SK-N-SH (cell line): ENCODE measurements around the gene VAMP5. TPM values are rescaled to one million over a fixed set of nuclear protein-coding genes. Genes with fewer than 3 reads are reported as not detected.

Experiments
- CTCF ChIA-PET: fragments of 300-600, 350-600 bp; formaldehyde crosslinking; extraction: SDS; loops from one replicate; lab custom pipeline; 2021; lab: Yijun Ruan, JAX
- POLR2A ChIA-PET: fragments of 350-600 bp; sonication (Branson Sonifier 250); formaldehyde crosslinking; extraction: SDS; loops from one replicate; lab custom pipeline; 2020; ENCODE audit warnings: antibody characterized with exemption, inconsistent platforms; lab: Yijun Ruan, JAX
- DNase-seq: peaks from one replicate; pipeline ENCODE4 v3.0.0; 2012
- H2AFZ ChIP-seq: fragments of 200-600 bp; sonication (generic); 2 replicates; pipeline ENCODE4 v1.8.1; 2016; ENCODE audit warnings: antibody characterized with exemption, mild to moderate bottlenecking, low read depth
- H3F3A ChIP-seq: fragments of 200-600 bp; sonication (generic); replicated peaks from 2 replicates; pipeline ENCODE3; 2016; ENCODE audit warnings: antibody characterized with exemption, mild to moderate bottlenecking; ENCODE audit not compliant: insufficient read depth
- H3K27ac ChIP-seq, 2 experiments: fragments of 200-500 bp in 1 of 2; fragments of 200-600 bp in 1 of 2; sonication (Bioruptor generic) in 1 of 2; sonication (generic), shearing (Covaris generic) in 1 of 2; 2 replicates each; pipeline versions ENCODE4 v1.5.1 to v1.6.1; 2014 to 2016; ENCODE audit warnings: low read depth in 2 of 2, inconsistent platforms in 1 of 2, low read length in 1 of 2, mild to moderate bottlenecking in 1 of 2, mixed read lengths in 1 of 2
- H3K27me3 ChIP-seq: fragments of 200-600 bp; sonication (generic), shearing (Covaris generic); 2 replicates; pipeline ENCODE4 v1.6.1; 2016; ENCODE audit warnings: mixed run types; ENCODE audit not compliant: insufficient read depth
- H3K36me3 ChIP-seq, 2 experiments: fragments of 200-500 bp in 1 of 2; fragments of 200-600 bp in 1 of 2; sonication (Bioruptor generic) in 1 of 2; sonication (generic) in 1 of 2; replicated peaks in 1 of 2; 2 replicates each; pipeline versions ENCODE3 to v1.5.1; 2014 to 2016; ENCODE audit warnings: low read length in 1 of 2, mild to moderate bottlenecking in 1 of 2; ENCODE audit not compliant: insufficient read depth in 2 of 2, control insufficient read depth in 1 of 2
- H3K4me1 ChIP-seq, 2 experiments: fragments of 200-500 bp in 1 of 2; fragments of 200-600 bp in 1 of 2; sonication (Bioruptor generic) in 1 of 2; sonication (generic), shearing (Covaris generic) in 1 of 2; 2 replicates each; pipeline versions ENCODE4 v1.5.1 to v1.6.1; 2014 to 2016; ENCODE audit warnings: low read depth in 1 of 2, low read length in 1 of 2, mixed run types in 1 of 2; ENCODE audit not compliant: insufficient read depth in 2 of 2, control insufficient read depth in 1 of 2
- H3K4me2 ChIP-seq: fragments of 200-600 bp; sonication (generic), shearing (Covaris generic); 2 replicates; pipeline ENCODE4 v1.6.1; 2017; ENCODE audit warnings: mixed run types
- H3K4me3 ChIP-seq, 2 experiments: fragments of 200-500 bp in 1 of 2; fragments of 200-600 bp in 1 of 2; sonication (Bioruptor generic) in 1 of 2; sonication (generic), shearing (Covaris generic) in 1 of 2; 2 replicates each; pipeline versions ENCODE4 v1.5.1 to v1.8.1; 2014 to 2016; ENCODE audit warnings: low read depth in 2 of 2, inconsistent platforms in 1 of 2, low read length in 1 of 2, mild to moderate bottlenecking in 1 of 2, mixed read lengths in 1 of 2, moderate library complexity in 1 of 2
- H3K79me2 ChIP-seq: fragments of 200-600 bp; sonication (generic); 2 replicates; pipeline ENCODE4 v1.8.1; 2017; ENCODE audit warnings: mild to moderate bottlenecking; ENCODE audit not compliant: insufficient read depth
- H3K9ac ChIP-seq: fragments of 200-600 bp; sonication (generic); 2 replicates; pipeline ENCODE4 v1.6.1; 2017; ENCODE audit warnings: mixed run types
- H3K9me2 ChIP-seq: fragments of 200-600 bp; sonication (generic); 2 replicates; pipeline ENCODE4 v1.6.1; 2017; ENCODE audit warnings: mixed run types
- H3K9me3 ChIP-seq: fragments of 200-600 bp; sonication (generic); 2 replicates; pipeline ENCODE4 v1.6.1; 2017; ENCODE audit warnings: mixed run types, mild to moderate bottlenecking, moderate library complexity
- H4K20me1 ChIP-seq: fragments of 200-600 bp; sonication (generic); 2 replicates; pipeline ENCODE4 v1.6.1; 2017; ENCODE audit warnings: mild to moderate bottlenecking, mixed run types; ENCODE audit not compliant: insufficient read depth
- FOSL2 ChIP-seq: IDR thresholded peaks from 2 replicates; pipeline ENCODE4 v1.4.0; 2012; ENCODE audit warnings: low read depth, mild to moderate bottlenecking, moderate library complexity, borderline replicate concordance
- FOXJ3 ChIP-seq: sonication (generic); formaldehyde crosslinking; IDR thresholded peaks from 2 replicates; pipeline ENCODE4 v1.5.1; 2020; ENCODE audit warnings: mild to moderate bottlenecking, missing genetic modification reagents
- FOXM1 ChIP-seq: IDR thresholded peaks from 2 replicates; pipeline ENCODE4 v1.4.0; 2012; ENCODE audit warnings: low read depth, mild to moderate bottlenecking
- GABPA ChIP-seq: IDR thresholded peaks from 2 replicates; pipeline ENCODE4 v1.4.0; 2012; ENCODE audit warnings: low read depth, mild to moderate bottlenecking
- GATA2 ChIP-seq: sonication (generic); formaldehyde crosslinking; IDR thresholded peaks from 2 replicates; pipeline ENCODE4 v1.5.0; 2020; ENCODE audit warnings: mild to moderate bottlenecking, missing genetic modification reagents
- JUND ChIP-seq: IDR thresholded peaks from 2 replicates; pipeline ENCODE4 v1.4.0; 2012
- MEF2A ChIP-seq: IDR thresholded peaks from 2 replicates; pipeline ENCODE4 v1.4.0; 2012; ENCODE audit warnings: low read depth, borderline replicate concordance
- MXI1 ChIP-seq: IDR thresholded peaks from 2 replicates; pipeline ENCODE4 v1.6.1; 2012; ENCODE audit warnings: mild to moderate bottlenecking, low read depth, low read length, improper control_type of control experiment
- NFIC ChIP-seq: IDR thresholded peaks from 2 replicates; pipeline ENCODE4 v1.4.0; 2012; ENCODE audit warnings: borderline replicate concordance
- PBX3 ChIP-seq: IDR thresholded peaks from 2 replicates; pipeline ENCODE4; 2012
- RCOR1 ChIP-seq: fragments of 150-350 bp; IDR thresholded peaks from 2 replicates; pipeline ENCODE4 v1.6.1; 2017; ENCODE audit warnings: antibody characterized with exemption, low read length
- RFX5 ChIP-seq: IDR thresholded peaks from 2 replicates; pipeline ENCODE4 v1.6.1; 2012; ENCODE audit warnings: mild to moderate bottlenecking, improper control_type of control experiment, low read length
- RXRA ChIP-seq: IDR thresholded peaks from 2 replicates; pipeline ENCODE4 v1.4.0; 2012; ENCODE audit warnings: low read depth, mild to moderate bottlenecking, borderline replicate concordance
- SMC3 ChIP-seq: IDR thresholded peaks from 2 replicates; pipeline ENCODE4 v1.6.1; 2012; ENCODE audit warnings: low read depth, low read length, improper control_type of control experiment
- TCF12 ChIP-seq: IDR thresholded peaks from 2 replicates; pipeline ENCODE4 v1.4.0; 2012
- USF1 ChIP-seq: IDR thresholded peaks from 2 replicates; pipeline ENCODE4 v1.4.0; 2012; ENCODE audit warnings: low read depth, borderline replicate concordance
- USF2 ChIP-seq: fragments of 150-350 bp; IDR thresholded peaks from 2 replicates; pipeline ENCODE4 v1.6.1; 2017; ENCODE audit warnings: antibody characterized with exemption, low read length, low read depth, borderline replicate concordance
- YY1 ChIP-seq: IDR thresholded peaks from 2 replicates; pipeline ENCODE4 v1.4.0; 2012; ENCODE audit warnings: low read depth, mild to moderate bottlenecking
- WGBS: methylation state at CpG from one replicate; pipeline ENCODE4 v1.1.6; 2017; ENCODE audit warnings: low lambda C conversion rate; 5-methylcytosine and 5-hydroxymethylcytosine counted together
- polyA plus RNA-seq, 3 experiments: library from polyadenylated mRNA; depleted of rRNA; stranded (reverse); fragments of >200 nt; gene quantifications; 2 replicates each; pipeline ENCODE4 v1.2.3, GENCODE V29; 2012

VAMP5 gene
- polyA plus RNA-seq, 1 of the 3 experiments (the other 2 are of a cell fraction), result 12.0 TPM

DNA sequence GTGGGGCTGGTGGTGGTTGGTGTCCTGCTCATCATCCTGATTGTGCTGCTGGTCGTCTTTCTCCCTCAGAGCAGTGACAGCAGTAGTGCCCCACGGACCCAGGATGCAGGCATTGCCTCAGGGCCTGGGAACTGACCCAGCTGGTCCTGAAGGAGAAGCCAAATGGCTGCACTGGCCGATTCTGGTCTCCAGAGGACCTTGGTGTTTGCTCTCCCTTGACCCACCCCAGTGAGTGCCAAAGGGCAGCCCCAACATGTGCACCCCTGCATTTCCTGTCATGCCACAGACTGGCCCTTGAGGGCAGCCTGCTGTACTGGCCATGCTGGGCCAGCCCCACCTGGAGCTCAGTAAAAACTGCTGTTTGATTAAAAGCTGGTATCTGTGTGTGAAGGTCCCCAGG, 8.8 kb downstream of the VAMP5 start:
- DNase-seq, result no peak
- Histone ChIP-seq H3K36me3 (peaks cover 0 to 9% of the 10 kb centered on the region in 2 experiments), H3K4me1 (peaks cover 0 to 17% of the 10 kb centered on the region in 2 experiments; a peak in 3 of 4 replicates), H3K9me3 (no peaks in the 10 kb centered on the region), H3K4me2 (no peak overlapping the region), H3K79me2 (peaks cover 22% of the 10 kb centered on the region), H3K27me3 (no peaks in the 10 kb centered on the region), H3K9me2 (no peaks in the 10 kb centered on the region), H2AFZ (no peak overlapping the region), H3F3A (no peaks in the 10 kb centered on the region), H4K20me1 (no peaks in the 10 kb centered on the region), H3K4me3 (no peak overlapping the region), H3K27ac (no peak overlapping the region), H3K9ac (no peak overlapping the region)
- no peak for TF ChIP-seq RFX5
- no peak for TF ChIP-seq FOSL2
- no peak for TF ChIP-seq USF1
- ChIA-PET POLR2A (no interaction called here), CTCF (no interaction called here)
- 30% methylated on average over 3 of the region's 3 CpGs for WGBS

DNA sequence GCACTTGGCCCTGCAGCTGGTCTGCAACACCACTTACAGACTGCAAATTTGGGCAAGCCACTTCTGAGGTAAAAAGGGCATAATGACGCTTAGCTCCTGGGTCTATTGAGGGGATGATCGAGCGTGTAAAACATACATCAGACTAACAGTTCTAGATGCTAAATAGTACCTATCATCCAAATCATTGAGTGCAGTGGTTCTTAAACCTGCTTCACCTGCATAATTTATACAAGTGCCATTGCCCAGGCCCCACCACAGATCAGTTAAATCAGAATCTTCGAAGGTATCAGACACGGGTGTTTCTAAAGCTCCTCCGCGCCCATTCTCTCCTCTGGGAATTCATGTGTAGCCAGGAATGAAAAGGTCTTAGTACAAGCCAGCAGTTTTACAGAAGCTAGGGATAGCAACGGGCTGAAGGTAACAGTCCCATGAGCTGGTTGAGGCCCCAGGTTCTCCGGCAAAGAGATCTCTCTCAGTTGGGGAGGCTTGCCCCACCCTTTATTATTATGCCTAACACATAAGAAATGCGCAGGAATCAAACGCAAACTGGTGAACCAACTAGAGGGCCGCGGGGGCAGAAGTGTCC, 10.6 kb downstream of the VAMP5 start:
- peaks cover 0 to 25% of the 10 kb centered on the region in 2 experiments for H3K36me3 ChIP-seq
- H3F3A ChIP-seq, result no peaks in the 10 kb centered on the region
- TF ChIP-seq FOXJ3 (CRISPR knock-in tag) (no peak), GABPA (no peak), JUND (no peak), NFIC (no peak)
- peak overlapping the region; percentile 94 for H3K9ac ChIP-seq
- H3K79me2 ChIP-seq, result peaks cover 22% of the 10 kb centered on the region
- CTCF ChIA-PET, result interaction anchor here (0.6 to 1.9 kb wide), 5 partner anchors 8 to 89 kb away, joined by 3 to 5 read pairs (median 4); partner anchors contain the start of genes MAT2A and TMEM150A
- POLR2A ChIA-PET, result interaction anchor here (0.8 to 1.6 kb wide), 8 partner anchors 8 to 174 kb away, joined by 3 to 7 read pairs (median 4); partner anchors contain the start of genes C2orf68 and MAT2A
- H3K4me3 ChIP-seq, result peak overlapping the region; percentile 86 to 99
- peak overlapping the region; percentile 85 for H3K4me2 ChIP-seq
- no peaks in the 10 kb centered on the region for H3K9me2 ChIP-seq
- peak overlapping the region; percentile 79 to 91 for H3K27ac ChIP-seq
- DNase-seq, result no peak
- peak overlapping the region; percentile 76 for H2AFZ ChIP-seq
- no peaks in the 10 kb centered on the region for H4K20me1 ChIP-seq
- H3K27me3 ChIP-seq, result no peaks in the 10 kb centered on the region
- no peaks in the 10 kb centered on the region for H3K9me3 ChIP-seq
- H3K4me1 ChIP-seq, result peaks cover 0 to 17% of the 10 kb centered on the region in 2 experiments; a peak in 2 of 4 replicates
- 21% methylated on average over 13 of the region's 13 CpGs for WGBS

DNA sequence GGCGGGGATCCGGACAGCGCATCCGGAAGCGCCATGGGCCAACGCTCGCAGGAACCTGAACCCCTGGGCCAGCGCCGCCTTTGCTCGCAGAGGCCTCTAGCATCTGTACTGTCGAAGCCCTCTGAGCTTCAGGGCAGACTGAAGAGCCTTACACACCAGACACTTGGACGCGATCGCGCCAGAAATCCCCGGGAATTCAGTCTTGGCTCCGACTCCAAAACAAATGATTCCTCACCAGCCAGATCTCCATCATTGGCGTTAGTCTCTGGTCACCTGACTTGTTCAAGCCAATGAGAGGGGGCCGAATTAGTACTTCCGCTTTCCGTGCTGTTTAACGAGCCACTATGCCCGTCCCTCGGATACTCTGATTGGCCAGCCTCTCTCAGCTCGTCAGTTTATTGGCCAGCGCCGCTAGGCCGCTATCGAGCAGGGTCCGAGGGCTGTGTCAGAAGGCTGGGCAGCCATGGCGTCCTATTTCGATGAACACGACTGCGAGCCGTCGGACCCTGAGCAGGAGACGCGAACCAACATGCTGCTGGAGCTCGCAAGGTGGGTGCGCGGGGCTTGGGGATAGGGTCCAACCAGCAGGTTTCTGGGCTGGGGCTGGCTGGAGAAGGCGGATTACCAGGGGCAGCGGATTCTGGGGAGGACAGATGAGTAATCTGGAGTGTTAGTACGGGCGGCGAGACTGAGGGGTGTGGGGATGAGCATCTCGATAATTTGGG, 11.2 kb downstream of the VAMP5 start, which contains the start of gene RNF181:
Gene RNF181, plus strand, starts transcription at position 445 of the 725 bp plus-strand sequence. Its CDS starts 19 bp downstream, at position 464.
- Histone ChIP-seq H3K27me3 (no peaks in the 10 kb centered on the region), H3K9me2 (no peaks in the 10 kb centered on the region), H2AFZ (peak within 1 kb of the TSS; percentile 76), H3F3A (no peaks in the 10 kb centered on the region), H3K79me2 (peaks cover 22% of the 10 kb centered on the region), H3K9me3 (no peaks in the 10 kb centered on the region), H3K27ac (peak within 1 kb of the TSS; percentile 79 to 91), H3K4me2 (peak within 1 kb of the TSS; percentile 95), H3K36me3 (peaks cover 0 to 27% of the 10 kb centered on the region in 2 experiments), H3K9ac (peak within 1 kb of the TSS; percentile 94), H3K4me3 (peak within 1 kb of the TSS; percentile 86 to 99), H4K20me1 (no peaks in the 10 kb centered on the region), H3K4me1 (peaks cover 0 to 17% of the 10 kb centered on the region in 2 experiments; a peak in 2 of 4 replicates)
- POLR2A ChIA-PET, result interaction anchor here (0.8 to 1.6 kb wide), 8 partner anchors 8 to 175 kb away, joined by 3 to 7 read pairs (median 4); partner anchors contain the start of genes C2orf68 and MAT2A
- CTCF ChIA-PET, result interaction anchor here (0.6 to 1.9 kb wide), 3 partner anchors 7 to 89 kb away, joined by 3 to 5 read pairs (median 5); partner anchors contain the start of gene TMEM150A
- under 1% methylated on average over 43 of the region's 47 CpGs for WGBS
- peak; percentile 95 for DNase-seq
- TF ChIP-seq USF2 (peak; percentile 64), RCOR1 (no peak), MEF2A (no peak), YY1 (peak; percentile 89), JUND (no peak), FOSL2 (no peak; the same call in 1 of the 2 replicates), TCF12 (no peak), RXRA (no peak), FOXM1 (no peak), GATA2 (CRISPR knock-in tag) (no peak), PBX3 (no peak), SMC3 (no peak), MXI1 (peak; percentile 80), NFIC (peak; percentile 66)
